Loucy (cell line): ENCODE results near the gene PIGS.
"Not testable (repeated sequence)": the region's sequence is repeated elsewhere in the genome, so short reads cannot be mapped to it uniquely, and the experiment has no call there.

Source experiments
- H2AFZ ChIP-seq: fragments of 200-600 bp; sonication (generic); 2 replicates; pipeline ENCODE4 v1.6.0; 2016; ENCODE audit warnings: antibody characterized with exemption, mild to moderate bottlenecking, low read length, moderate library complexity
- H3F3A ChIP-seq: fragments of 200-600 bp; 2 replicates; pipeline ENCODE4 v1.6.0; 2016; ENCODE audit warnings: antibody characterized with exemption, low read depth, mild to moderate bottlenecking
- H3K27me3 ChIP-seq: fragments of 200-600 bp; sonication (generic); 2 replicates; pipeline ENCODE4 v1.6.1; 2014; ENCODE audit warnings: low read length, mild to moderate bottlenecking; ENCODE audit not compliant: insufficient read depth, poor library complexity, severe bottlenecking
- H3K36me3 ChIP-seq: fragments of 200-600 bp; sonication (generic); 2 replicates; pipeline ENCODE4 v1.6.1; 2016; ENCODE audit warnings: low read length; ENCODE audit not compliant: insufficient read depth
- H3K4me1 ChIP-seq: fragments of 200-600 bp; sonication (generic); 2 replicates; pipeline ENCODE4 v1.5.1; 2014; ENCODE audit warnings: low read length, mild to moderate bottlenecking; ENCODE audit not compliant: insufficient read depth, poor library complexity, severe bottlenecking
- H3K4me2 ChIP-seq: fragments of 200-600 bp; sonication (generic); 2 replicates; pipeline ENCODE4 v1.6.0; 2014; ENCODE audit warnings: antibody characterized with exemption, low read length, low read depth, mild to moderate bottlenecking; ENCODE audit not compliant: poor library complexity, severe bottlenecking
- H3K4me3 ChIP-seq: fragments of 200-600 bp; sonication (generic); 2 replicates; pipeline ENCODE4 v1.5.1; 2014; ENCODE audit warnings: low read length, mild to moderate bottlenecking, mixed read lengths; ENCODE audit not compliant: poor library complexity, severe bottlenecking
- H3K79me2 ChIP-seq: fragments of 200-600 bp; sonication (generic); 2 replicates; pipeline ENCODE4 v1.6.1; 2014; ENCODE audit warnings: low read length; ENCODE audit not compliant: insufficient read depth
- H3K9ac ChIP-seq: fragments of 200-600 bp; sonication (generic); 2 replicates; pipeline ENCODE4 v1.6.0; 2014; ENCODE audit warnings: mild to moderate bottlenecking, low read depth, low read length, moderate library complexity; ENCODE audit not compliant: poor library complexity, severe bottlenecking
- H3K9me2 ChIP-seq: fragments of 200-600 bp; sonication (generic); replicated peaks from 2 replicates; pipeline ENCODE4 v1.6.1; 2016; ENCODE audit warnings: low read depth, low read length, mixed read lengths
- H3K9me3 ChIP-seq: fragments of 200-600 bp; sonication (generic); 2 replicates; pipeline ENCODE4 v1.6.1; 2014; ENCODE audit warnings: mild to moderate bottlenecking, antibody characterized with exemption, low read length, low read depth; ENCODE audit not compliant: insufficient read depth
- H4K20me1 ChIP-seq: fragments of 200-600 bp; sonication (generic); 2 replicates; pipeline ENCODE4 v1.6.0; 2014; ENCODE audit warnings: antibody characterized with exemption, low read length, mild to moderate bottlenecking; ENCODE audit not compliant: insufficient read depth, poor library complexity, severe bottlenecking
- CTCF ChIP-seq: fragments of 200-600 bp; sonication (generic); conservative IDR thresholded peaks from 2 replicates; pipeline ENCODE4 v1.5.1; 2014; ENCODE audit warnings: mild to moderate bottlenecking, antibody characterized with exemption, low read length
- EZH2phosphoT487 ChIP-seq: fragments of 200-600 bp; IDR thresholded peaks from 2 replicates; pipeline ENCODE4 v1.6.1; 2018; ENCODE audit warnings: antibody characterized with exemption, mild to moderate bottlenecking, moderate library complexity, borderline replicate concordance

The PIGS gene

GRCh38 chr17:28612936-28613872 is 41.9 kb upstream of the PIGS start:
- Histone ChIP-seq H3K9me2 (no peaks in the 10 kb centered on the region), H3K79me2 (no peaks in the 10 kb centered on the region), H3K9ac (no peak overlapping the region), H3F3A (no peaks in the 10 kb centered on the region), H4K20me1 (no peaks in the 10 kb centered on the region), H2AFZ (no peak overlapping the region), H3K4me1 (no peaks in the 10 kb centered on the region), H3K9me3 (no peaks in the 10 kb centered on the region), H3K36me3 (peaks cover 53% of the 10 kb centered on the region; the same call in 1 of the 2 replicates), H3K27me3 (no peaks in the 10 kb centered on the region), H3K4me3 (no peak overlapping the region), H3K4me2 (no peak overlapping the region)
- no peak for TF ChIP-seq EZH2phosphoT487
- TF ChIP-seq CTCF: peak; percentile 81

- H3K27me3 ChIP-seq: no peaks in the 10 kb centered on the region
- H3K4me2 ChIP-seq: no peak overlapping the region
- H3F3A ChIP-seq: no peaks in the 10 kb centered on the region
- TF ChIP-seq EZH2phosphoT487 (no peak), CTCF (no peak)
- H3K9me3 ChIP-seq: no peaks in the 10 kb centered on the region
- H4K20me1 ChIP-seq: no peaks in the 10 kb centered on the region
- H2AFZ ChIP-seq: no peak overlapping the region
- no peak overlapping the region for H3K9ac ChIP-seq
- peaks cover 50% of the 10 kb centered on the region; the same call in 1 of the 2 replicates for H3K36me3 ChIP-seq
- no peaks in the 10 kb centered on the region for H3K79me2 ChIP-seq
- H3K9me2 ChIP-seq: no peaks in the 10 kb centered on the region
- H3K4me1 ChIP-seq: no peaks in the 10 kb centered on the region
- H3K4me3 ChIP-seq: no peak overlapping the region
Observed at GRCh38 chr17:28612531-28612930, 41.2 kb upstream of the PIGS start.

GRCh38 chr17:28610376-28610775 is 39.1 kb upstream of the PIGS start:
- Histone ChIP-seq H3K9me3 (no peaks in the 10 kb centered on the region), H3K4me3 (no peak overlapping the region), H2AFZ (no peak overlapping the region), H3K27me3 (no peaks in the 10 kb centered on the region), H3K79me2 (no peaks in the 10 kb centered on the region), H3K4me1 (no peaks in the 10 kb centered on the region), H3K9me2 (no peaks in the 10 kb centered on the region), H3K4me2 (no peak overlapping the region), H4K20me1 (no peaks in the 10 kb centered on the region), H3K36me3 (peaks cover 28% of the 10 kb centered on the region; the same call in 1 of the 2 replicates), H3K9ac (no peak overlapping the region), H3F3A (no peaks in the 10 kb centered on the region)
- no peak for TF ChIP-seq CTCF
- no peak for TF ChIP-seq EZH2phosphoT487

GRCh38 chr17:28604031-28604430 is 32.7 kb upstream of the PIGS start:
- not testable (repeated sequence) for H3K9me3 ChIP-seq, H3K4me2 ChIP-seq, H2AFZ ChIP-seq, H3K79me2 ChIP-seq, H3K4me1 ChIP-seq, H3K27me3 ChIP-seq, H4K20me1 ChIP-seq, H3K36me3 ChIP-seq, H3K9me2 ChIP-seq, H3F3A ChIP-seq, H3K9ac ChIP-seq, H3K4me3 ChIP-seq
